Measurements from ENCODE around the gene ADCY7.
"Not testable (repeated sequence)": the region's sequence is repeated elsewhere in the genome, so short reads cannot be mapped to it uniquely, and the experiment has no call there.

ADCY7 gene

GRCh38 chr16:50316102-50316847, 49.9 kb downstream of the ADCY7 start:
- no peak for DNase-seq

GRCh38 chr16:50316848-50317630, 50.7 kb downstream of the ADCY7 start:
- no peak for DNase-seq

GRCh38 chr16:50318796-50319578, 52.6 kb downstream of the ADCY7 start:
- DNase-seq = no peak

- no peak for DNase-seq
Observed at GRCh38 chr16:50320310-50320709, 54.0 kb downstream of the ADCY7 start.

GRCh38 chr16:50322333-50322732, 56.0 kb downstream of the ADCY7 start:
- DNase-seq = no peak

GRCh38 chr16:50323335-50324011, 57.1 kb downstream of the ADCY7 start:
- peak; percentile 11 for DNase-seq

GRCh38 chr16:50324345-50324744, 58.0 kb downstream of the ADCY7 start:
- no peak for DNase-seq

- DNase-seq = no peak
Observed at GRCh38 chr16:50326264-50326663, 59.9 kb downstream of the ADCY7 start.

GRCh38 chr16:50326835-50327465, 60.6 kb downstream of the ADCY7 start:
- no peak for DNase-seq

- no peak for DNase-seq
Observed at GRCh38 chr16:50329446-50330189, 63.3 kb downstream of the ADCY7 start.

GRCh38 chr16:50331570-50331969, 65.2 kb downstream of the ADCY7 start:
- no peak for DNase-seq

- no peak for DNase-seq
Observed at GRCh38 chr16:50332599-50332998, 66.2 kb downstream of the ADCY7 start.

- no peak for DNase-seq
Observed at GRCh38 chr16:50334106-50334975, 68.0 kb downstream of the ADCY7 start.

- DNase-seq = no peak
Observed at GRCh38 chr16:50335196-50335958, 69.0 kb downstream of the ADCY7 start.

GRCh38 chr16:50336884-50337283, 70.5 kb downstream of the ADCY7 start:
- DNase-seq = no peak

GRCh38 chr16:50338371-50339231, 72.2 kb downstream of the ADCY7 start:
- no peak for DNase-seq

- DNase-seq = no peak
Observed at GRCh38 chr16:50340578-50340977, 74.2 kb downstream of the ADCY7 start.

- not testable (repeated sequence) for DNase-seq
Observed at GRCh38 chr16:50343566-50343965, 77.2 kb downstream of the ADCY7 start.

GRCh38 chr16:50345210-50345609, 78.9 kb downstream of the ADCY7 start:
- DNase-seq = not testable (repeated sequence)

Data from NCI-H446 treated with DMSO at 0.1 percent for 48 hours (cell line).